ENCODE data around the gene ARMS2. TPM values are rescaled to one million over a fixed set of nuclear protein-coding genes. Genes with fewer than 3 reads are reported as not detected.

Gene ARMS2
- total RNA-seq, 1 donor, result not detected

DNA sequence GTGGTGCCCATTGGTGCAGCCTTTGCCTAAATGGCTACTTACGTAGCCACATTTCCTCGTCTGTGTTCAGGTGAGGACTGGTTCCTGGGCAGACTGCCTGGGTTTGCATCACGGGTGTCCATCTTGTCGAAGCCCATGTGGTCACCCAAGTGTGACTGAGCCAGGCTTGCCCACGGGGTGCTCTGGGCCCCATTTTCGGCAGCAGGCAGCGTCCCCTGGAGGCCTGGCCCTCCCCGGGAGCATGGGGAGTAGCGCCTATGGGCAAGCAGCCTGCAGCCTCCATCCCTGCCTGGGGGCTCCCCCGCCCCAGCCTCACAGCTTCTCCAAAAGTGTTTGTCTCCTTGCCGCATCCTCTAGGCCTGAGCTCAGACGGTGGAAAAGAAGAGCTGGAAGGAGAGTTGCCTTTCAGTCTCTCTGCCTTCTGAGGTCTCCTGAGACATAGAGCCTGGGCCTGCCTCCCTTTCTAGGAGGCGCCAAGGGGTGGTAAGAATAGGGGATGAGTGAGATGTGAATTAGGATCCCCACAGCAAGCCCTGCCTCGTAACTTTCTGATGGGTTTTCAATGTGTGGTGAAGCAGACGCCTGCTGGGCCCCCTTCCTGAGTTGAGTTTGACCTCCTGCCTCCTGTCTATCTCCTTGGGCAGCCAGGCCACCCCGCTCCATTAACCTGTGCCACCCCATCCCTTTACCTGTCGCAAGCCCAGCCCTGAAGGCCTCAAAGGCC is 49.6 kb downstream of the ARMS2 start:
- H3K27me3 ChIP-seq (ENCODE audit: insufficient read depth, low read length), result no peaks in the 10 kb centered on the region
- H2AFZ ChIP-seq (ENCODE audit: low read length), result no peak overlapping the region
- H3K9me3 ChIP-seq (ENCODE audit: low read depth, low read length), result no peaks in the 10 kb centered on the region
- H3K4me2 ChIP-seq (ENCODE audit: insufficient read depth, low read length), result no peak overlapping the region
- H3K4me3 ChIP-seq (ENCODE audit: insufficient read depth, low read length), result no peak overlapping the region
- H3K4me1 ChIP-seq (ENCODE audit: insufficient read depth, low read length), result peaks cover 25% of the 10 kb centered on the region
- H3K79me2 ChIP-seq (ENCODE audit: insufficient read depth, low read length), result no peaks in the 10 kb centered on the region
- TF ChIP-seq, protein P1, sequence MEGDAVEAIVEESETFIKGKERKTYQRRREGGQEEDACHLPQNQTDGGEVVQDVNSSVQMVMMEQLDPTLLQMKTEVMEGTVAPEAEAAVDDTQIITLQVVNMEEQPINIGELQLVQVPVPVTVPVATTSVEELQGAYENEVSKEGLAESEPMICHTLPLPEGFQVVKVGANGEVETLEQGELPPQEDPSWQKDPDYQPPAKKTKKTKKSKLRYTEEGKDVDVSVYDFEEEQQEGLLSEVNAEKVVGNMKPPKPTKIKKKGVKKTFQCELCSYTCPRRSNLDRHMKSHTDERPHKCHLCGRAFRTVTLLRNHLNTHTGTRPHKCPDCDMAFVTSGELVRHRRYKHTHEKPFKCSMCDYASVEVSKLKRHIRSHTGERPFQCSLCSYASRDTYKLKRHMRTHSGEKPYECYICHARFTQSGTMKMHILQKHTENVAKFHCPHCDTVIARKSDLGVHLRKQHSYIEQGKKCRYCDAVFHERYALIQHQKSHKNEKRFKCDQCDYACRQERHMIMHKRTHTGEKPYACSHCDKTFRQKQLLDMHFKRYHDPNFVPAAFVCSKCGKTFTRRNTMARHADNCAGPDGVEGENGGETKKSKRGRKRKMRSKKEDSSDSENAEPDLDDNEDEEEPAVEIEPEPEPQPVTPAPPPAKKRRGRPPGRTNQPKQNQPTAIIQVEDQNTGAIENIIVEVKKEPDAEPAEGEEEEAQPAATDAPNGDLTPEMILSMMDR (IDR thresholded peaks at IDR 0.05; ENCODE audit: extremely low read depth, low read depth, low read length), result no peak
- peaks cover 5% of the 10 kb centered on the region for H4K20me1 ChIP-seq (ENCODE audit: insufficient read depth, low read length)
- H3K36me3 ChIP-seq (ENCODE audit: insufficient read depth, low read length), result peaks cover 26% of the 10 kb centered on the region
- peak overlapping the region; percentile 73 for H3K27ac ChIP-seq (ENCODE audit: low read depth, low read length)
- no peak for DNase-seq (ENCODE audit: insufficient read length, low spot score, missing footprints)

DNA sequence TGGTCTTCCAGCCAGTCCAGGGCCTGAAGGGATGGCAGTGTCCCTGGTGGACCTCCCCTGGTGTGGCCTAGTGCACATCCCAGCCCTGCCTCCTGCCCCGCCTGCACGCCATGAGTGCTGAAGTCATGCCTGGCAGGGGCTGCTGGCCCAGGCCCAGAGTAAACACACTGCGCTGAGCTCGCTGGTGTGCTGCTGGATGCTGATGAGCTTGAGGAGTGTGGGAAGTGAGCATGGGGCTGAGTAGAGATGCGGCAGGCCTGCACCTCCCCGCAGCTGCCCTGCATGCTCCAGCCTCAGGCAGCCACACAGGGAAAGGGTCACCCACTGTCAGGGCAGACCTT is 50.1 kb downstream of the ARMS2 start:
- no peaks in the 10 kb centered on the region for H3K79me2 ChIP-seq (ENCODE audit: insufficient read depth, low read length)
- no peak overlapping the region for H2AFZ ChIP-seq (ENCODE audit: low read length)
- TF ChIP-seq, protein P1 (IDR thresholded peaks at IDR 0.05; ENCODE audit: extremely low read depth, low read depth, low read length), result no peak
- H3K27ac ChIP-seq (ENCODE audit: low read depth, low read length), result peak overlapping the region; percentile 73
- H3K4me1 ChIP-seq (ENCODE audit: insufficient read depth, low read length), result peaks cover 20% of the 10 kb centered on the region
- peak; percentile 98 for DNase-seq (ENCODE audit: insufficient read length, low spot score, missing footprints)
- H3K4me2 ChIP-seq (ENCODE audit: insufficient read depth, low read length), result no peak overlapping the region
- H3K9me3 ChIP-seq (ENCODE audit: low read depth, low read length), result no peaks in the 10 kb centered on the region
- H3K4me3 ChIP-seq (ENCODE audit: insufficient read depth, low read length), result no peak overlapping the region
- H4K20me1 ChIP-seq (ENCODE audit: insufficient read depth, low read length), result peaks cover 5% of the 10 kb centered on the region
- H3K27me3 ChIP-seq (ENCODE audit: insufficient read depth, low read length), result no peaks in the 10 kb centered on the region
- peaks cover 31% of the 10 kb centered on the region for H3K36me3 ChIP-seq (ENCODE audit: insufficient read depth, low read length)

DNA sequence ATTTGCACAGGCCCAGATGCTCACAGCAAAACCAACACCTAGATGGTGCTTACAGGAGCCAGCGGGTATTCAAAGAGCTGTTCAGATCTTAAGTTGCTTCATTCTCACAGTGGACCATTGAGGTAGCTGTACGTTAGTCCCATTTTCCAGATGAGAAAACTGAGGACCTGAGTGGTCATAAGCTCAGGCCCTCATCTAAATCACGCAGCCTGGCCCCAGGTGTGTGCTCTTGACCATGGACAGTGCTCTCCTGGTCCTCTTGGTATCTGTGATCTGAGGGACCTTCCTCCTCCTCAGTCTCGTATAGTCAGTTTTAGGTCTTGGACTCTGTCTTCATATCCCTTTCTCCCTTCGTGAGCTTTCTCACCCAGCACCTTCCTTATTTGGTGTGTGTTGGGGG is 50.6 kb downstream of the ARMS2 start:
- no peak for DNase-seq (ENCODE audit: insufficient read length, low spot score, missing footprints)
- H3K27ac ChIP-seq (ENCODE audit: low read depth, low read length), result peak overlapping the region; percentile 73
- no peaks in the 10 kb centered on the region for H3K79me2 ChIP-seq (ENCODE audit: insufficient read depth, low read length)
- TF ChIP-seq, protein P1 (IDR thresholded peaks at IDR 0.05; ENCODE audit: extremely low read depth, low read depth, low read length), result no peak
- peaks cover 16% of the 10 kb centered on the region for H3K4me1 ChIP-seq (ENCODE audit: insufficient read depth, low read length)
- H3K36me3 ChIP-seq (ENCODE audit: insufficient read depth, low read length), result peaks cover 35% of the 10 kb centered on the region
- H2AFZ ChIP-seq (ENCODE audit: low read length), result no peak overlapping the region
- no peak overlapping the region for H3K4me3 ChIP-seq (ENCODE audit: insufficient read depth, low read length)
- no peaks in the 10 kb centered on the region for H3K9me3 ChIP-seq (ENCODE audit: low read depth, low read length)
- H4K20me1 ChIP-seq (ENCODE audit: insufficient read depth, low read length), result peaks cover 5% of the 10 kb centered on the region
- H3K27me3 ChIP-seq (ENCODE audit: insufficient read depth, low read length), result no peaks in the 10 kb centered on the region
- no peak overlapping the region for H3K4me2 ChIP-seq (ENCODE audit: insufficient read depth, low read length)

DNA sequence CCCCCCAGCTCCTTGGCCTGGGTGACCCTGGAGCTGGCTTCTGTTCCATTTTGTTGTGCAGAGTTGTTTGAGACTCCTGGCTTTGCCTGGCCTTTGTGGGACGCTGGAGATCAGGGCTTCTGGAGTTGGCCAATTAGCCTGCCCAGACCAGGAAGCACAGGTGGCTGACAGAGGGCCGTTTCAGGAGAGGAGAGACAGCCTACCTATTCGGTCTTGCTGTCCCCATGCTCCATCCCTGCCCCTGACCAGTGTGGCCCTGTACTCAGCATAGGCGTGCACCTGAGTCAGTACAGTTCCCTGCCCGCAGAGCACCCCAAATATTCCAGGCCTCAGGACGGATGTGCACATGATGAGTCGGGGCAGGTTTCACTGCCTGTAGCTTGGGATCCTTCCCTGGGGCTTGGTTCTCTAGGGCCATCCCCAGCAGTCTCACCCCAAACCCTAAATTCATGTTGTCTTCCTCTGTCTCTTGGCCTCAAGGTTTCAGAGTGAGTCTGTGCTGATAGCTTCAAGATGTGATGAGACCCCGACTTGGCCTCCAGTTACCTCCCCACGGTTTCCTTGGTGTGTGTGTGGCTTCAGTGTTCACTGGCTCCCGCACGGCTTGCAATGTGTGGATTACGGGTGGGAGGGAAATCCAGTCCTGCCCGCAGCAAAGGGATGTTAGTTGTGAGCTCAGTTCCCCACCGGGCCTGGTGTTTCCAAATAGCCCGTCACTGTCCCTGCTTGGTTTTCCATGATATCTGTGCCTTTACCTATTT is 51.6 kb downstream of the ARMS2 start:
- peaks cover 45% of the 10 kb centered on the region for H3K36me3 ChIP-seq (ENCODE audit: insufficient read depth, low read length)
- H3K79me2 ChIP-seq (ENCODE audit: insufficient read depth, low read length), result no peaks in the 10 kb centered on the region
- H3K4me1 ChIP-seq (ENCODE audit: insufficient read depth, low read length), result peaks cover 14% of the 10 kb centered on the region
- no peak overlapping the region for H3K4me2 ChIP-seq (ENCODE audit: insufficient read depth, low read length)
- no peak for DNase-seq (ENCODE audit: insufficient read length, low spot score, missing footprints)
- H2AFZ ChIP-seq (ENCODE audit: low read length), result no peak overlapping the region
- H3K4me3 ChIP-seq (ENCODE audit: insufficient read depth, low read length), result no peak overlapping the region
- no peaks in the 10 kb centered on the region for H3K27me3 ChIP-seq (ENCODE audit: insufficient read depth, low read length)
- H4K20me1 ChIP-seq (ENCODE audit: insufficient read depth, low read length), result peaks cover 5% of the 10 kb centered on the region
- H3K27ac ChIP-seq (ENCODE audit: low read depth, low read length), result no peak overlapping the region
- H3K9me3 ChIP-seq (ENCODE audit: low read depth, low read length), result no peaks in the 10 kb centered on the region
- TF ChIP-seq, protein P1 (IDR thresholded peaks at IDR 0.05; ENCODE audit: extremely low read depth, low read depth, low read length), result no peak
